K562 (cell line): ENCODE measurements around the gene GPR108. TPM values are rescaled to one million over a fixed set of nuclear protein-coding genes. Genes with fewer than 3 reads are reported as not detected.
A peak's percentile ranks its signal among the peaks of the same experiment; 100 is the strongest.

Source experiments
- EP300 ChIP-seq: IDR thresholded peaks from 2 replicates; pipeline ENCODE4 v1.6.1; 2012; ENCODE audit warnings: low read length, improper control_type of control experiment
- POU5F1 ChIP-seq: fragments of 150-350 bp; IDR thresholded peaks from 2 replicates; pipeline ENCODE4 v1.6.1; 2014; ENCODE audit warnings: borderline replicate concordance, low read length, low read depth, mild to moderate bottlenecking; ENCODE audit not compliant: partially characterized antibody
- PRPF4 ChIP-seq: fragments of 200-400 bp; formaldehyde crosslinking; IDR thresholded peaks from one replicate; pipeline ENCODE4 v1.6.1; 2017; ENCODE audit warnings: low read length, low read depth, mild to moderate bottlenecking; ENCODE audit not compliant: insufficient read depth, poor library complexity, severe bottlenecking
- RFX5 ChIP-seq: IDR thresholded peaks from 2 replicates; pipeline ENCODE4 v1.6.1; 2011; ENCODE audit warnings: low read depth, mild to moderate bottlenecking, improper control_type of control experiment, low read length
- SMARCA5 ChIP-seq: fragments of 450-650 bp; IDR thresholded peaks from 2 replicates; pipeline ENCODE4 v1.6.1; 2016
- SRSF3 ChIP-seq: fragments of 200-400 bp; formaldehyde crosslinking; IDR thresholded peaks from 2 replicates; pipeline ENCODE4 v1.6.1; 2016; ENCODE audit warnings: mild to moderate bottlenecking, low read length, moderate library complexity; ENCODE audit not compliant: insufficient read depth
- TRIM24 ChIP-seq, 2 experiments: fragments of 450-650 bp; IDR thresholded peaks; 2 replicates each; pipeline ENCODE4 v1.6.1; 2016
- ZNF518B ChIP-seq: fragments of 250-450 bp; sonication (Bioruptor Pico); IDR thresholded peaks from 2 replicates; pipeline ENCODE4 v1.5.0; 2021; ENCODE audit warnings: mild to moderate bottlenecking, moderate library complexity
- polyA plus RNA-seq, 8 experiments: library from polyadenylated mRNA; depleted of rRNA in 4 of 8; stranded (reverse) in 5 of 8; unstranded in 3 of 8; fragments of >200 nt; fragmentation: Nextera tagmentation in 2 of 8; fragmentation: Illumina TruSeq in 1 of 8; extraction: Ambion mirVana in 2 of 8; extraction: Trizol in 1 of 8; gene quantifications; 2 replicates each; pipeline versions ENCODE4 v1.2.1 to v1.2.3, GENCODE V29; 2011 to 2014; ENCODE audit warnings: inconsistent platforms in 1 of 8, missing spikeins in 1 of 8
- total RNA-seq, 7 experiments: library from RNA; depleted of rRNA in 6 of 7; stranded (reverse); fragments of >200 nt in 6 of 7; fragmentation: Illumina TruSeq in 2 of 7; extraction: Trizol in 2 of 7; gene quantifications; 2 replicates each; pipeline versions ENCODE4 v1.2.1 to v1.2.3, GENCODE V29; 2011 to 2021; ENCODE audit warnings: low replicate concordance in 1 of 7
- TF ChIP-seq, protein P1 (sequence below): fragments of 450-650 bp; IDR thresholded peaks from one replicate; pipeline ENCODE4 v1.6.1; 2018; ENCODE audit warnings: mild to moderate bottlenecking, moderate library complexity; ENCODE audit not compliant: partially characterized antibody
- TF ChIP-seq, protein P2 (sequence below), 2 experiments: fragments of 450-650 bp; IDR thresholded peaks; 2 replicates each; pipeline ENCODE4 v1.6.1; 2016; ENCODE audit warnings: mild to moderate bottlenecking in 2 of 2, borderline replicate concordance in 1 of 2, low read depth in 1 of 2, moderate library complexity in 1 of 2

GPR108 gene
- total and polyA plus RNA-seq, 9 of the 15 experiments (the other 6 are each of a cell fraction or from before 2014, with no cell fraction given) = 2.4 to 33.2 (median 24.4) TPM

DNA sequence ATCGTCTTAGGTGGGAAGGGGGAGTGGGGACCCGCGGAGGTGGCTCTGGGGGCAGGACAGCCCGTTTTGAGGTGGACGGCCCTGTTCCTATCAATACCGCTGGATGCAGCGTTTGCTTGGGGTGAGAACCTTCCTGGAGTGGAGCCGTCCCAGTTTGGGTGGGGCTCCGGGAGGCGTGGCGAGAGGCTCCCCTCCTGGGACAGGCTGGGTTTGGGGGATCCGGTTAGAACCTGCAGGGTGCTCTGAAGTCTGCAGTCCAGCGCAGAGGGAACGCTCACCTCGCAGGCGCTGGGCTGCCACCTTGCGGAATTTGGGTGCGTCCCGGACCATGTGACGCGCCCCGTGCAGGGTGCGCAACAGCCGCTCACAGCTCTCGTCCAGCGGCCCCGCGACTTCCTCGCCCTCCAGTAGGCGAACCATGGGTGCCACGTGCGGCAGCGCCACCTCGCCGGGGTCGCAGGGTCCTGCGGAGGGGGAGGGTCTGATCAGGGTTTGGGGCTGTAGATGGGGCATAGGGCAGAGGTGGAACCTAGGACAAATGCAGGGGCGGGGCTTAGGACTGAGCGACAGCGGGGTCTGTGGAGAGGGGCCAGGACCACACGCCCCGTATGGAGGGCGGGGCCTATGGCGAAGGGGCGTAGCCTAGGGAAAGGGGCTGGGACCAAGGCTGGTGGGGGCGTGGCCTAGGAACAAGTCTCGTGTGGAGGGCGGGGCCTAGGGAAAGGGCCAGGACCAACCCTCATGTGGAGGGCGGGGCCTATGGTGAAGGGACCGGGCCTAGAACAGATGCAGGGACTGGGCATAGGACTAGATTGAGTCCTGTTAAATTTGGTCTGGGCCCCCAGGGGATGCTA is 16.0 kb upstream of the GPR108 start (continued):
- TF ChIP-seq, protein P1, sequence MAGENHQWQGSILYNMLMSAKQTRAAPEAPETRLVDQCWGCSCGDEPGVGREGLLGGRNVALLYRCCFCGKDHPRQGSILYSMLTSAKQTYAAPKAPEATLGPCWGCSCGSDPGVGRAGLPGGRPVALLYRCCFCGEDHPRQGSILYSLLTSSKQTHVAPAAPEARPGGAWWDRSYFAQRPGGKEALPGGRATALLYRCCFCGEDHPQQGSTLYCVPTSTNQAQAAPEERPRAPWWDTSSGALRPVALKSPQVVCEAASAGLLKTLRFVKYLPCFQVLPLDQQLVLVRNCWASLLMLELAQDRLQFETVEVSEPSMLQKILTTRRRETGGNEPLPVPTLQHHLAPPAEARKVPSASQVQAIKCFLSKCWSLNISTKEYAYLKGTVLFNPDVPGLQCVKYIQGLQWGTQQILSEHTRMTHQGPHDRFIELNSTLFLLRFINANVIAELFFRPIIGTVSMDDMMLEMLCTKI = no peak
- TF ChIP-seq POU5F1 (no peak), ZNF518B (CRISPR knock-in tag) (no peak), PRPF4 (no peak), EP300 (no peak), SRSF3 (no peak), TRIM24 (IDR thresholded peaks at IDR 0.05) (peak in 1 of 2 experiments; percentile 50; a peak in 1 of 4 replicates), RFX5 (no peak), SMARCA5 (peak; percentile 49; the same call in 1 of the 2 replicates)
- TF ChIP-seq, protein P2, sequence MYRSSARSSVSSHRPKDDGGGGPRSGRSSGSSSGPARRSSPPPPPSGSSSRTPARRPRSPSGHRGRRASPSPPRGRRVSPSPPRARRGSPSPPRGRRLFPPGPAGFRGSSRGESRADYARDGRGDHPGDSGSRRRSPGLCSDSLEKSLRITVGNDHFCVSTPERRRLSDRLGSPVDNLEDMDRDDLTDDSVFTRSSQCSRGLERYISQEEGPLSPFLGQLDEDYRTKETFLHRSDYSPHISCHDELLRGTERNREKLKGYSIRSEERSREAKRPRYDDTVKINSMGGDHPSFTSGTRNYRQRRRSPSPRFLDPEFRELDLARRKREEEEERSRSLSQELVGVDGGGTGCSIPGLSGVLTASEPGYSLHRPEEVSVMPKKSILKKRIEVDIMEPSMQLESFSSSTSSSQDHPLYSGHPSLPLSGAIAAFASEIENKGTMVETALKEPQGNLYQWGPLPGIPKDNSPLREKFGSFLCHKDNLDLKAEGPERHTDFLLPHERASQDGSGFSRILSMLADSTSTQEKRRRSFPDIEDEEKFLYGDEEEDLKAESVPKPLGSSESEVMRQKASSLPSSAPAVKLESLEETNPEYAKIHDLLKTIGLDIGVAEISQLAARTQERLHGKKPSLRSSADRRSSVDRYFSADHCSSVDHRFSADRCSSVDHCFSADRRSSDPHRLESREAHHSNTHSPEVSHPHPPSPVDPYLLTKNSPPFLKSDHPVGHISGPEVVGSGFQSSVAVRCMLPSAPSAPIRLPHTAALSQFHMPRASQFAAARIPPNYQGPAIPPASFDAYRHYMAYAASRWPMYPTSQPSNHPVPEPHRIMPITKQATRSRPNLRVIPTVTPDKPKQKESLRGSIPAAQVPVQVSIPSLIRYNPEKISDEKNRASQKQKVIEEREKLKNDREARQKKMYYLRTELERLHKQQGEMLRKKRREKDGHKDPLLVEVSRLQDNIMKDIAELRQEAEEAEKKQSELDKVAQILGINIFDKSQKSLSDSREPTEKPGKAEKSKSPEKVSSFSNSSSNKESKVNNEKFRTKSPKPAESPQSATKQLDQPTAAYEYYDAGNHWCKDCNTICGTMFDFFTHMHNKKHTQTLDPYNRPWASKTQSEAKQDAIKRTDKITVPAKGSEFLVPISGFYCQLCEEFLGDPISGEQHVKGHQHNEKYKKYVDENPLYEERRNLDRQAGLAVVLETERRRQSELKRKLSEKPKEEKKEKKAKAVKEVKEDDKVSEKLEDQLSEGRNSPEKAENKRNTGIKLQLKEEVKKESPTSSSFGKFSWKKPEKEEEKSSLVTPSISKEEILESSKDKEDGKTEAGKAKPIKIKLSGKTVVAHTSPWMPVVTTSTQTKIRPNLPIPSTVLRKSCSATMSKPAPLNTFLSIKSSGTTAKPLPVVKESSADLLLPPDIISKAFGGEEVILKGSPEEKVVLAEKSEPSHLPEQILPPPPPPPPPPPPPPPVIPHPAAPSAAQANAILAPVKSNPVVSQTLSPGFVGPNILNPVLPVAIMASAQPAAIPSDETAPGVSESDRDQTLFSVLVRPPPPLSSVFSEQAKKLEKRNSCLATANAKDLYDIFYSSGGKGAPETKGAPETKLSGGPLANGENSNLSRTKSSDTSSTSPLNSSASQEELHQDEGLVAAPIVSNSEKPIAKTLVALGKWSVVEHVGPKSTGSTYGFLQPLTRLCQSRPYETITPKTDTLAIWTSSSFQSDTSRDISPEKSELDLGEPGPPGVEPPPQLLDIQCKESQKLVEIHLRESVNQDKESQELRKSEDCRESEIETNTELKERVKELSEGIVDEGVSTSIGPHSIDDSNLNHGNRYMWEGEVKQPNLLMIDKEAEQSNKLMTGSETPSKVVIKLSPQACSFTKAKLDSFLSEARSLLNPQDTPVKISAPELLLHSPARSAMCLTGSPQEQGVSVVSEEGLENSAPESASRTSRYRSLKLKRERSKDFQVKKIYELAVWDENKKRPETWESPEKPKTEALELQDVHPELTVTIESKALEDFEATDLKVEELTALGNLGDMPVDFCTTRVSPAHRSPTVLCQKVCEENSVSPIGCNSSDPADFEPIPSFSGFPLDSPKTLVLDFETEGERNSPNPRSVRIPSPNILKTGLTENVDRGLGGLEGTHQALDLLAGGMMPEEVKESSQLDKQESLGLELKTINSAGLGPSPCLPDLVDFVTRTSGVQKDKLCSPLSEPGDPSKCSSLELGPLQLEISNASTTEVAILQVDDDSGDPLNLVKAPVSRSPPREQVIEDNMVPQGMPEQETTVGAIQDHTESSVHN (IDR thresholded peaks at IDR 0.05; ENCODE audit: borderline replicate concordance in 1 of 2, low read depth in 1 of 2) = no peak
